ENCODE results near the gene PHACTR1. TPM values are rescaled to one million over a fixed set of nuclear protein-coding genes. Genes with fewer than 3 reads are reported as not detected.
A peak's percentile ranks its signal among the peaks of the same experiment; 100 is the strongest.

PHACTR1 gene
- total RNA-seq, 2 donors from 2014 or later, result 6.0 to 12.9 TPM

DNA sequence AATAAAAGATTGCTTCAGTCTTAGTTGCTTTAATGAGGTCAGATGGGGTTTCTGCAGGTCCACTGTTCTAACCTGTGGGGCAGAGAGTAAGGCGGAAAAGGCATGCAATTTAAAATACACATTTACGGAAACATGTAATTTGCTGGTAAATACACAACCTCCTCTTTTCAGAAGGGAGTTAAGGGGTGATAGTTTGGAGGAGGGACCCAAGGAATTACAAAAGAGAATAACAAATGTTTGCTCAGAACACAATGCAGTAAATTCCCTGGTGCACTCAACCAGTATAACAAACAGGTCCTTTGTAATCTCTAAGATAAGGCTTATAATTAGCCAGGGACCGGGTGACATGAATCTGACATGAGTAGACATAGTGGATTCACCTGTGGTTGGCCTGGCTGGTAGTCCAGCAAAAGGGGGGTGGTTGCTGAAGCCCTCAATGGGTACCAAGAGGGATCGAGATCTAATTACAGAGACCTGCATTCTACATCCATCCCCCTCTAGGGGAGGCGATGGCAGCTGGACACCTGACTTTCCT lies 295.1 kb downstream of the PHACTR1 start:
- no peaks in the 10 kb centered on the region for H3K36me3 ChIP-seq (replicated peaks in 1 of 2; ENCODE audit: insufficient read depth in 1 of 2, low read depth in 2 of 2)
- DNase-seq, result no peak
- H3K4me3 ChIP-seq, result no peak overlapping the region
- no peak for TF ChIP-seq POLR2A (IDR thresholded peaks at IDR 0.05)
- TF ChIP-seq, protein P1, sequence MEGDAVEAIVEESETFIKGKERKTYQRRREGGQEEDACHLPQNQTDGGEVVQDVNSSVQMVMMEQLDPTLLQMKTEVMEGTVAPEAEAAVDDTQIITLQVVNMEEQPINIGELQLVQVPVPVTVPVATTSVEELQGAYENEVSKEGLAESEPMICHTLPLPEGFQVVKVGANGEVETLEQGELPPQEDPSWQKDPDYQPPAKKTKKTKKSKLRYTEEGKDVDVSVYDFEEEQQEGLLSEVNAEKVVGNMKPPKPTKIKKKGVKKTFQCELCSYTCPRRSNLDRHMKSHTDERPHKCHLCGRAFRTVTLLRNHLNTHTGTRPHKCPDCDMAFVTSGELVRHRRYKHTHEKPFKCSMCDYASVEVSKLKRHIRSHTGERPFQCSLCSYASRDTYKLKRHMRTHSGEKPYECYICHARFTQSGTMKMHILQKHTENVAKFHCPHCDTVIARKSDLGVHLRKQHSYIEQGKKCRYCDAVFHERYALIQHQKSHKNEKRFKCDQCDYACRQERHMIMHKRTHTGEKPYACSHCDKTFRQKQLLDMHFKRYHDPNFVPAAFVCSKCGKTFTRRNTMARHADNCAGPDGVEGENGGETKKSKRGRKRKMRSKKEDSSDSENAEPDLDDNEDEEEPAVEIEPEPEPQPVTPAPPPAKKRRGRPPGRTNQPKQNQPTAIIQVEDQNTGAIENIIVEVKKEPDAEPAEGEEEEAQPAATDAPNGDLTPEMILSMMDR (IDR thresholded peaks at IDR 0.05), result no peak
- ATAC-seq, result no peak
- WGBS, 2 donors, result 42 to 51% methylated on average over 4 to 5 of the region's 5 CpGs
- H3K27me3 ChIP-seq, result no peaks in the 10 kb centered on the region
- intact Hi-C loops (cut with DNase I), result no loop called here
- no peaks in the 10 kb centered on the region for H3K9me3 ChIP-seq
- peaks cover 47% of the 10 kb centered on the region for H3K4me1 ChIP-seq
- peak overlapping the region; percentile 49 to 88 (median 80) for H3K27ac ChIP-seq

DNA sequence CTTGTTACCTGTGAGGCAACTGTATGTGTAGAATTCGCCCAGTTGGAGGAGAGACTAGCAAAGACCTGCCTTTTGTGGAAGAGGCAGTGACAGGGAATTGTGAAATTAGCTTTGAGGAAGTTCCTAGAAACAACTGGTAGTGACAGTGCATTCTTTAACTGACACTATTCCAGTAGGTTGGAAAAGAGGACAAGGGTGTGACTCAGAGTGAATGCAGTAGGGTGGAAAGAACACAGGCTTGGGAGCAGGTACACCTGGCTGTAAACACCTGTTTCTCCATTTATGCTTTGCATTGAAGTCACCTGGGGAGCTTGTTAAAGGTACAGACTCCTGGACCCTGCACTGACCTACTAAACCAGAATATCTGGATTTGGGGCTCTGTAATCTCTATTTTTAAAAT lies 295.7 kb downstream of the PHACTR1 start:
- TF ChIP-seq, protein P1 (IDR thresholded peaks at IDR 0.05), result peak in 2 of 7 experiments; percentile 3 to 5
- peak in 2 of 3 donors; percentile 5 to 12 for TF ChIP-seq POLR2A (IDR thresholded peaks at IDR 0.05)
- 28% methylated on average over 1 of the region's 1 CpG for WGBS, 2 donors
- H3K4me3 ChIP-seq, result no peak overlapping the region
- intact Hi-C loops (cut with DNase I), result no loop called here
- peaks cover 47% of the 10 kb centered on the region for H3K4me1 ChIP-seq
- DNase-seq, result peak; percentile 52 to 81 (median 76)
- no peaks in the 10 kb centered on the region for H3K27me3 ChIP-seq
- no peaks in the 10 kb centered on the region for H3K9me3 ChIP-seq
- H3K27ac ChIP-seq, result peak overlapping the region; percentile 49 to 88 (median 80)
- H3K36me3 ChIP-seq (replicated peaks in 1 of 2; ENCODE audit: insufficient read depth in 1 of 2, low read depth in 2 of 2), result no peaks in the 10 kb centered on the region
- peak; percentile 73 for ATAC-seq

DNA sequence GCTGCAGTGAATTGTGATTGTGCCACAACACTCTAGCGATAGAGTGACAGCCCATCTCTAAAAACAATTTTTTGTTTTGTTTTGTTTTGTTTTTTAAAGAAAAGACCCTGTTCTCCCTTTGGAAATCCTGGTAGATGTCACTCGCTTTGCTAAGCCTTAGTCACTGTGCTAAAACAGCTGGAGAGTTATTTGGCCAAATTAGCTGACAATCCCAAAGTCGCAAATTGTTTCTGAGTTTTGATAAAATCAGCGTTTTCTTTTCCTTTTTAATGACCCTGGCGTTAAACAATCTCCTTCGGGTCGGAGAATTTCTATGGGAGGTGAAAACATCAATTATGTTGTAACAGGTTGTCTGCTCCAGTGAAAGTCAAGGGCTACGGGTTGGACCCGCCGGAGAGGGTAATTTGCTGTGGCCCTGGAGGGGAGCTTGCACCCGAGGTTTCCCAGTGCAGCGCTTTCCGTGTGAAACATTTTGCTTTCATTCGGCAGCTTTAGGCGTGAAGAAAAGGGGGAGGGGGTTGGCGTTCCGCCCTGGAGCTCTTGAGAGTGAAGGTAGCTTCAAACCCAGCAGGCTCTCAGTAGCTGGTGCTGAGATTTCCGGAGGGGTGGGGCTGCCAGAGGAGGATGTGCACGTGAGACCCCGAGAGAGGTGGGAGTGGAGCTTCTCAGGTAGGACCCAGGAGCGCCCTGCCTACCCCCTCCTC lies 296.6 kb downstream of the PHACTR1 start:
- peak overlapping the region; percentile 60 to 88 (median 80) for H3K27ac ChIP-seq
- H3K4me1 ChIP-seq, result peaks cover 47% of the 10 kb centered on the region
- DNase-seq (peak; percentile 79 to 92 (median 84)), ATAC-seq (peak; percentile 41)
- 4 to 5% methylated on average over 20 to 21 of the region's 21 CpGs for WGBS, 2 donors
- H3K27me3 ChIP-seq, result no peaks in the 10 kb centered on the region
- H3K36me3 ChIP-seq (replicated peaks in 1 of 2; ENCODE audit: insufficient read depth in 1 of 2, low read depth in 2 of 2), result no peaks in the 10 kb centered on the region
- peak in 2 of 3 donors; percentile 35 to 39 for TF ChIP-seq POLR2A (IDR thresholded peaks at IDR 0.05)
- TF ChIP-seq, protein P1 (IDR thresholded peaks at IDR 0.05), result no peak
- no peaks in the 10 kb centered on the region for H3K9me3 ChIP-seq
- intact Hi-C loops (cut with DNase I), result no loop called here
- H3K4me3 ChIP-seq, result peak overlapping the region in 1 of 2 donors; percentile 53

DNA sequence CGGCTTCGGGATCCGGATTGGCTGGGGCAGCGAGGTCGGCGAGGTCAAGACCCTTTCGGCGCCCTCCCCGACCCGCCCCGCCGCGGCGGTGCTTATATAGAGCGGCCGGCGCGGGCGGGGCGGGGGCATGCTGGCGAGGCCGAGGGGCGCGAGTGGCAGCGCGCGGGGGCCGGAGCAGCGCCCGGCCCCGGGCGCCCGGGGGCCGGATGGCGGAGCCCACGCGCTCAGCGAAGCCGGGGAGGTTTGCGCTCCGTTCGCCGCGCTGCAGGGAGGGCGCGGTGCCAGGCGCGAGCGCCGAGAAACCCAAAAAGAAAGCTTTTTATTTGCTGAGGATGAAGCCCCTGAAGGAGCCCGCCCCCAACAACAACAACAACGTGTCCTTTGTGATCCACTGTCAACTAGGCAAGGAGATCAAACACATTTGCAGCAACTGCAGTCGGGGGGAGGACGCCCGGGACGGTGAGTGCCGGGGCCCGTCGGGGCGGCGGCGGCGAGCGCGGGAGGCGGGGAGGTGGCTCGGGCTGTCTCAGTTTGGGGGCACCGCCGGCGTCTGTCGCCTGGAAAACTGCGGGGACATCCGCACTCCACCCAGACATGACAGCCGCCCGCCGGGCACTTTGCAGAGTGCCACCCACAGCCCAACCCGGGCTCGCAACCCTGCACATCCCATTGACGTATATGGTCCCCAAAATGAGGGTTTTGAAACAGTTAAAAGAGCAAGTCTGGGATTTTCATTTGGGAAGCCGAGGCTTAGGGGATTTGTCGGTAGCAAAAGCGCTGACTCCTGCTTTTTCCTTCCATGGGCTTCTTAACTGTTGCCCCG lies 297.3 kb downstream of the PHACTR1 start:
- peak overlapping the region; percentile 73 to 88 (median 80) for H3K27ac ChIP-seq

More for the DNA sequence above, 297.3 kb downstream of the PHACTR1 start:
- Histone ChIP-seq H3K27me3 (no peaks in the 10 kb centered on the region), H3K36me3 (replicated peaks in 1 of 2; ENCODE audit: insufficient read depth in 1 of 2, low read depth in 2 of 2) (no peaks in the 10 kb centered on the region), H3K4me3 (peak overlapping the region in 1 of 2 donors; percentile 53), H3K9me3 (no peaks in the 10 kb centered on the region), H3K4me1 (peaks cover 47% of the 10 kb centered on the region)
- intact Hi-C loops (cut with DNase I), result no loop called here
- DNase-seq, result peak in 3 of 4 donors; percentile 20 to 41 (median 34)
- TF ChIP-seq, protein P1 (IDR thresholded peaks at IDR 0.05), result no peak
- TF ChIP-seq POLR2A (IDR thresholded peaks at IDR 0.05), result no peak
- 0 to 1% methylated on average over 3 to 79 of the region's 83 CpGs for WGBS, 2 donors
- ATAC-seq, result peak; percentile 21
